ENCODE measurements around the gene PDGFC.

PDGFC gene

GRCh38 chr4:156773648-156774357 is 197.8 kb downstream of the PDGFC start:
- no peak overlapping the region for H3K4me3 ChIP-seq (ENCODE audit: low read length)
- TF ChIP-seq ZNF274 (IDR thresholded peaks at IDR 0.05; ENCODE audit: low read depth, low read length), result no peak

DNA sequence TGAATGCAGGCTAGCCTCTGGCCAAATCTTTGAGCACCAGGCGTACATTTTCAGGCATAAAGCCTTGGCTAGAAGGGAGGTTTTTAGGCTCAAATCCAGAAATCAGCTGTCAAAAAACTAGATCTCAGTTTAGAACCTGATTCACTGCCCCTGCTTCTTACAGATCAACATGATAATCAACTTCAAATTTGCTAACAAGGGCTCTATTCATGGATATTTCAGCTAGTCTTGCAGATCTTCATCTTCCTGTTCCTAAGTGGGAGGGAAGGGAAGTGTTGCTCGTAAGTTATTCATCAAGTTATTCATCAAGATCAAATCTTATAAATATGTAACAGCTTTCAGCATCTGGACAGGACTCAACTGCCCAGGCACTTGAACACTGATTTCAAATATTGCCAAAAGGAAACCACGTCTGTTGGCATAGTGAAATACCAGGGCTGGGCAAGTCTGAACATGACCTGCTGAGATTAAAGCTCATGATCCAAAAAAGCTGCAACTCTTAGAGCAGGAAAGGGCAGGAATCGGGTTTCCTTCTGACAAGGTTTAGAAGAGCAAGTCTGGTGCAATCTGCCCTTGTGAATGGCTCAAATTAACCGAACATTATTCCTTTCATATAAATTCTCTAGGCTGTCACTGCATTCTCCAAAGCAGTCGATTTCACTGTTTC is 200.3 kb downstream of the PDGFC start:
- no peak for TF ChIP-seq ZNF274 (IDR thresholded peaks at IDR 0.05; ENCODE audit: low read depth, low read length)
- H3K4me3 ChIP-seq (ENCODE audit: low read length), result no peak overlapping the region

DNA sequence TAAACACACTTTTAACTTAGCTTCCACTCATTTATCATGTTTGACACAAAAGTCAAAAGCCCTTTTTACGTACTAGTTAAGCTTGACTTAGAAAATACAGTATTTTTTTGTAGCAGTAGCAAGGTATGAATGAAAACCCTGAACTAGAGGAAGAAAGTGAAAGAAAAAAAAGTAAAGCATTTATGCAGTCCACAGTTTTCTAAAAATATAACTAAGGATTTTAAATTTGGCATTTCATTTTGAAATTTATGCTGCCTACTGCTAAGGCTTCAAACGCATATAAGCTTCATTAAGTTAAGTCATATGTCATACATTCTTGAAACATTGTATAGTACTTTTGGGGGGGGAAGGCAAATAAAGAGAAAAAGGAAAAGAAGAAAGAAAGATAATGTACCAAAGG is 201.5 kb downstream of the PDGFC start:
- TF ChIP-seq ZNF274 (IDR thresholded peaks at IDR 0.05; ENCODE audit: low read depth, low read length), result no peak
- no peak overlapping the region for H3K4me3 ChIP-seq (ENCODE audit: low read length)

- no peak overlapping the region for H3K4me3 ChIP-seq (ENCODE audit: low read length)
- TF ChIP-seq ZNF274 (IDR thresholded peaks at IDR 0.05; ENCODE audit: low read depth, low read length), result no peak
Observed at GRCh38 chr4:156767911-156768415, 203.6 kb downstream of the PDGFC start.

- no peak for TF ChIP-seq ZNF274 (IDR thresholded peaks at IDR 0.05; ENCODE audit: low read depth, low read length)
- no peak overlapping the region for H3K4me3 ChIP-seq (ENCODE audit: low read length)
Observed at GRCh38 chr4:156766846-156767245, 204.8 kb downstream of the PDGFC start.

GRCh38 chr4:156765277-156765676 is 206.3 kb downstream of the PDGFC start:
- H3K4me3 ChIP-seq (ENCODE audit: low read length), result no peak overlapping the region
- no peak for TF ChIP-seq ZNF274 (IDR thresholded peaks at IDR 0.05; ENCODE audit: low read depth, low read length)

- no peak for TF ChIP-seq ZNF274 (IDR thresholded peaks at IDR 0.05; ENCODE audit: low read depth, low read length)
- H3K4me3 ChIP-seq (ENCODE audit: low read length), result no peak overlapping the region
Observed at GRCh38 chr4:156764846-156765245, 206.8 kb downstream of the PDGFC start.

- TF ChIP-seq ZNF274 (IDR thresholded peaks at IDR 0.05; ENCODE audit: low read depth, low read length), result no peak
- H3K4me3 ChIP-seq (ENCODE audit: low read length), result no peak overlapping the region
Observed at GRCh38 chr4:156764145-156764544, 207.5 kb downstream of the PDGFC start.

DNA sequence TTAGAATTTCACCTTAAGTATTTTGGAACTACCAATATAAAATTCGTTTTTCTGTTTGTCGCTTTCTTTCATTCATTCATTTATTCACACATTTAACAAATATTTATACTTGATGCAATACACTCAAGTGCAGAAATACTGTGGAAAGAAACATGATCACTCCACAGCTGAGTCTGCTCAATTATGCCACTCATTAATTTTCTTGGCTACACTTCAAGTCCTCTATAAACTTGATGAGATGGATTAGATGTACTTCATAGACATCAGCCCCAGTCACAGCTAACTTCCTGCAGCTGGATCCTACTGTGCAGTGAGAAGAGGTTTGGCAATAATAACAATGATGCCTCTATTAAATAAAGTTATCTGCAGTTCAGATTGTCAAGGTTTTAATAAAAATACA is 208.1 kb downstream of the PDGFC start:
- no peak overlapping the region for H3K4me3 ChIP-seq (ENCODE audit: low read length)
- no peak for TF ChIP-seq ZNF274 (IDR thresholded peaks at IDR 0.05; ENCODE audit: low read depth, low read length)

GRCh38 chr4:156762851-156763250 is 208.7 kb downstream of the PDGFC start:
- no peak for TF ChIP-seq ZNF274 (IDR thresholded peaks at IDR 0.05; ENCODE audit: low read depth, low read length)
- H3K4me3 ChIP-seq (ENCODE audit: low read length), result no peak overlapping the region

DNA sequence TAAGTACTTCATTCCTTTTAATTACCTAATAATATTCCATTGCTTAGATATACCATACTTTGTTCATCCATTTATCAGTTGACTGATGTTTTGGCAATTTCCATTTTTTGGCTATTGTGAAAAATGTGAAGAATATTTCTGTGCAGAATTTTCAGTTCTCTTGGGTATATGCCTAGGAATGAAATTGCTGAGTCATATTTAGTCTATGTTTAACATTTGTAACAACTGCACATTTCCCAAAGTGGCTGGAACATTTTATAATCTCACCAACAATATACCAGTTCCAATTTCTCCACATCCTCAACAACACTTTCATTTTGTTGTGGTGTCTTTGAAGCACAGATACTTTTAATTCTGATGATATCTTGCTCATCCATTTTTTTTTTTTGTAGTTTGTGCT is 215.5 kb downstream of the PDGFC start:
- TF ChIP-seq ZNF274 (IDR thresholded peaks at IDR 0.05; ENCODE audit: low read depth, low read length), result no peak
- no peak overlapping the region for H3K4me3 ChIP-seq (ENCODE audit: low read length)

GRCh38 chr4:156754832-156755570 is 216.6 kb downstream of the PDGFC start:
- H3K4me3 ChIP-seq (ENCODE audit: low read length), result no peak overlapping the region
- no peak for TF ChIP-seq ZNF274 (IDR thresholded peaks at IDR 0.05; ENCODE audit: low read depth, low read length)

- H3K4me3 ChIP-seq (ENCODE audit: low read length), result no peak overlapping the region
Observed at GRCh38 chr4:156751486-156751885, 220.1 kb downstream of the PDGFC start.

More at GRCh38 chr4:156751486-156751885, 220.1 kb downstream of the PDGFC start:
- TF ChIP-seq ZNF274 (IDR thresholded peaks at IDR 0.05; ENCODE audit: low read depth, low read length), result no peak

All from GM08714 (cell line).